Inflammatory macrophage treated with lipopolysaccharide for 1 hour (primary cell): ENCODE measurements around the gene PCDHB12.
"Not testable (repeated sequence)": the region's sequence is repeated elsewhere in the genome, so short reads cannot be mapped to it uniquely, and the experiment has no call there.

Source experiments
- DNase-seq, 2 donors: peaks; one replicate each; pipeline ENCODE4 v3.0.0-alpha.2; 2020 to 2022

The PCDHB12 gene

DNA sequence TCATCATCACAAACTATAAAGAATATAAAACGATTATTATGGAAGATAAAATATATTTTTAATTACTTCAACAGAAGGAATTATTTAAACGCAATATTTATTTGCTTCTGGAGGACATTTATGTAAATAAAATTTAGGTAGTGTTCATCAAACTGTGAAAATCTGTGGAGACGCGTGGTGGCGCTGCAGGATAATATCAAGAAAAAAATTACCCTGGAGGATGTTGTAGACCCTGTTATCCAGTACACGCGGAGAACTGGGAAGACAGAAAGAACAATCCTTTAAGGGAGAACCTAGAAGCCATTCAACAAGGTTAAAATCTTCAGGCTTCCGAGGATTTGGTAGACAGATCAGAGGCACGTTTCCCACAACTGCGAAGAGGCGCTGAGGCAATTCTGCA lies at the start of gene PCDHB12:
PCDHB12 (plus strand) TSS at position 242 of the 400 bp plus-strand sequence. CDS start 189 bp downstream, outside the sequence.
- no peak for DNase-seq

GRCh38 chr5:141172381-141173204 lies 35.9 kb upstream of the PCDHB12 start, which contains the start of gene PCDHB7:
Gene PCDHB7, plus strand, starts transcription at chr5:141172644. Its CDS starts 192 bp downstream, at chr5:141172836.
- no peak for DNase-seq

DNA sequence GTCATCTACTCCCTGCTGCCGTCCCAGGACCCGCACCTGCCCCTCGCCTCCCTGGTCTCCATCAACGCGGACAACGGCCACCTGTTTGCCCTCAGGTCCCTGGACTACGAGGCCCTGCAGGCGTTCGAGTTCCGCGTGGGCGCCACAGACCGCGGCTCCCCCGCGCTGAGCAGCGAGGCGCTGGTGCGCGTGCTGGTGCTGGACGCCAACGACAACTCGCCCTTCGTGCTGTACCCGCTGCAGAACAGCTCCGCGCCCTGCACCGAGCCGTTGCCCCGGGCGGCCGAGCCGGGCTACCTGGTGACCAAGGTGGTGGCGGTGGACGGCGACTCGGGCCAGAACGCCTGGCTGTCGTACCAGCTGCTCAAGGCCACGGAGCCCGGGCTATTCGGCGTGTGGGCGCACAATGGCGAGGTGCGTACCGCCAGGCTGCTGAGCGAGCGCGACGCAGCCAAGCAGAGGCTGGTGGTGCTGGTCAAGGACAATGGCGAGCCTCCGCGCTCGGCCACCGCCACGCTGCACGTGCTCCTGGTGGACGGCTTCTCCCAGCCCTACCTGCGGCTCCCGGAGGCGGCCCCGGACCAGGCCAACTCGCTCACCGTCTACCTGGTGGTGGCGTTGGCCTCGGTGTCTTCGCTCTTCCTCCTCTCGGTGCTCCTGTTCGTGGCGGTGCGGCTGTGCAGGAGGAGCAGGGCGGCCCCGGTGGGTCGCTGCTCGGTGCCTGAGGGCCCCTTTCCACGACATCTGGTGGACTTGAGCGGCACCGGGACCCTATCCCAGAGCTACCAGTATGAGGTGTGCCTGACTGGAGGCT lies 34.0 kb upstream of the PCDHB12 start:
- DNase-seq, result not testable (repeated sequence)

DNA sequence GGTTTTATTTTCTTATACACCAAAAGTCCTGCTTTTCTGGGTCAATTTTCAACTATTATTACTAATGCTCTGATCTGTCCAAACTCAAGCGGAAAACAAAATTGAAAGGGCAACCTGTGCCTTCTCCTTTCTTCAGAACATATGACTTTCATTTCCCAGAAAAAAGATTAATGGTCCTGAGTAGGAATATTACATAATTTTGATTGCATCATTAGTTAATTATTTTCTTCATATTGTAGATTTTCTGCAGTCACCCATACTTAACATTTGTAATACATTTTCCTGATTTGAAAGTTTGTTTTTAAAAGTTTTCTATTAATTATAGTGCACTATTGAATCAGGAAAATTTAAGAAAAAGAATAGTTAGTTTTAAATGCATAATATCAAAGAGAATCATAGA lies 32.6 kb upstream of the PCDHB12 start:
- DNase-seq, result no peak

GRCh38 chr5:141177577-141178191 lies 30.8 kb upstream of the PCDHB12 start, which contains the start of gene PCDHB8:
Gene PCDHB8, plus strand, starts transcription at chr5:141177790. Its CDS starts 245 bp downstream, at chr5:141178035.
- not testable (repeated sequence) for DNase-seq

DNA sequence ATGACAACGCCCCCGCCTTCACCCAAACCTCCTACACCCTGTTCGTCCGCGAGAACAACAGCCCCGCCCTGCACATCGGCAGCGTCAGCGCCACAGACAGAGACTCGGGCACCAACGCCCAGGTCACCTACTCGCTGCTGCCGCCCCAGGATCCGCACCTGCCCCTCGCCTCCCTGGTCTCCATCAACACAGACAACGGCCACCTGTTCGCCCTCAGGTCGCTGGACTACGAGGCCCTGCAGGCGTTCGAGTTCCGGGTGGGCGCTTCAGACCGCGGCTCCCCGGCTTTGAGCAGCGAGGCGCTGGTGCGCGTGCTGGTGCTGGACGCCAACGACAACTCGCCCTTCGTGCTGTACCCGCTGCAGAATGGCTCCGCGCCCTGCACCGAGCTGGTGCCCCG lies 29.1 kb upstream of the PCDHB12 start:
- DNase-seq, result not testable (repeated sequence)

DNA sequence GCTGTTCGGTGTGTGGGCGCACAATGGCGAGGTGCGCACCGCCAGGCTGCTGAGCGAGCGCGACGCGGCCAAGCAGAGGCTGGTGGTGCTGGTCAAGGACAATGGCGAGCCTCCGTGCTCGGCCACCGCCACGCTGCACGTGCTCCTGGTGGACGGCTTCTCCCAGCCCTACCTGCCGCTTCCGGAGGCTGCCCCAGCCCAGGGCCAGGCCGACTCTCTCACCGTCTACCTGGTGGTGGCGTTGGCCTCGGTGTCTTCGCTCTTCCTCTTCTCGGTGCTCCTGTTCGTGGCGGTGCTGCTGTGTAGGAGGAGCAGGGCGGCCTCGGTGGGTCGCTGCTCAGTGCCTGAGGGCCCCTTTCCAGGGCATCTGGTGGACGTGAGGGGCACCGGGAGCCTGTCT lies 28.6 kb upstream of the PCDHB12 start:
- DNase-seq, result not testable (repeated sequence)

DNA sequence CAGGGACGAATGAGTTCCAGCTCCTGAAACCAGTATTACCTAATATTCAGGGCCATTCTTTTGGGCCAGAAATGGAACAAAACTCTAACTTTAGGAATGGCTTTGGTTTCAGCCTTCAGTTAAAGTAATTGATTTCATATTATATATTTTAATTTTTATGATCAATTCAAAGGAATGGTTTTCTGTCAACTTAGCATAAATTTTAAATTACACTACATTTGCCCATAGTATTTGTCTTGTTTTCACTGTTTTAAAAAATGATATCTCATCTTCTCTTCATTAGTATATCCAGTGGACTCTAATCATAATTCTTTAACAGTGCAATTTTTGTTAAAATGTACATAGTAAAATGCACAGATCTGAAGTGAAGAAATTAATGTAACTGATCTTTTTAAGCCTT lies 28.2 kb upstream of the PCDHB12 start:
- DNase-seq, result no peak

GRCh38 chr5:141182248-141182647 lies 26.3 kb upstream of the PCDHB12 start, which contains the start of gene PCDHB16:
Gene PCDHB16, plus strand, starts transcription at chr5:141182387. Its CDS starts 173 bp downstream, at chr5:141182560.
- no peak for DNase-seq

- DNase-seq, result not testable (repeated sequence)
Measured at GRCh38 chr5:141184117-141184855, 24.2 kb upstream of the PCDHB12 start.

- no peak for DNase-seq
Measured at GRCh38 chr5:141186897-141187512, 21.5 kb upstream of the PCDHB12 start, which contains the start of gene PCDHB9. Gene PCDHB9, plus strand, starts transcription at chr5:141187161. Its CDS starts 158 bp downstream, at chr5:141187319.

GRCh38 chr5:141188682-141189081 lies 19.8 kb upstream of the PCDHB12 start:
- DNase-seq, result not testable (repeated sequence)

DNA sequence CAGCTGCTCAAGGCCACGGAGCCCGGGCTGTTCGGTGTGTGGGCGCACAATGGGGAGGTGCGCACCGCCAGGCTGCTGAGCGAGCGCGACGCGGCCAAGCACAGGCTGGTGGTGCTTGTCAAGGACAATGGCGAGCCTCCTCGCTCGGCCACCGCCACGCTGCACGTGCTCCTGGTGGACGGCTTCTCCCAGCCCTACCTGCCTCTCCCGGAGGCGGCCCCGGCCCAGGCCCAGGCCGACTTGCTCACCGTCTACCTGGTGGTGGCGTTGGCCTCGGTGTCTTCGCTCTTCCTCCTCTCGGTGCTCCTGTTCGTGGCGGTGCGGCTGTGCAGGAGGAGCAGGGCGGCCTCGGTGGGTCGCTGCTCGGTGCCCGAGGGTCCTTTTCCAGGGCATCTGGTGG lies 19.4 kb upstream of the PCDHB12 start:
- DNase-seq, result not testable (repeated sequence)

DNA sequence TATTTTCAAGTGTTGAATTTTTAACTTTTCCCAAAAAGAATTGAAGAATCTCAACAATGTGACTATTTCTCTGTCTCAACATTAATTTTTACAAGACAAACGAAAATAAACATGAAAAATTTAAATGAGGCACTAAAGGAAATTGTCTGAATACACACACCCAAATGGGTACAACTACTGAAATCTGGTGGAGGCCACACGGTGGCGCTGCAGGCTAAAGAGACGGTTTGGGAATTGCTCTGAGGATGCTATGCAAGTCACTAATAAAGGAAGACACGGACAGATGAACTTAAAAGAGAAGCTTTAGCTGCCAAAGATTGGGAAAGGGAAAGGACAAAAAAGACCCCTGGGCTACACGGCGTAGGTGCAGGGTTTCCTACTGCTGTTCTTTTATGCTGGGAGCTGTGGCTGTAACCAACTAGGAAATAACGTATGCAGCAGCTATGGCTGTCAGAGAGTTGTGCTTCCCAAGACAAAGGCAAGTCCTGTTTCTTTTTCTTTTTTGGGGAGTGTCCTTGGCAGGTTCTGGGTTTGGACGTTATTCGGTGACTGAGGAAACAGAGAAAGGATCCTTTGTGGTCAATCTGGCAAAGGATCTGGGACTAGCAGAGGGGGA lies 16.3 kb upstream of the PCDHB12 start, which contains the start of gene PCDHB10:
PCDHB10 (plus strand) TSS at position 244 of the 616 bp plus-strand sequence; CDS start at position 444, 200 bp downstream.
- peak in 1 of 2 donors; percentile 2 for DNase-seq

GRCh38 chr5:141194332-141194731 lies 14.2 kb upstream of the PCDHB12 start:
- not testable (repeated sequence) for DNase-seq

- DNase-seq, result no peak
Measured at GRCh38 chr5:141196363-141196762, 12.2 kb upstream of the PCDHB12 start.

GRCh38 chr5:141199359-141200235 lies 8.9 kb upstream of the PCDHB12 start, which contains the start of gene PCDHB11:
Gene PCDHB11, plus strand, starts transcription at chr5:141199627. Its CDS starts 148 bp downstream, at chr5:141199775.
- DNase-seq, result no peak

DNA sequence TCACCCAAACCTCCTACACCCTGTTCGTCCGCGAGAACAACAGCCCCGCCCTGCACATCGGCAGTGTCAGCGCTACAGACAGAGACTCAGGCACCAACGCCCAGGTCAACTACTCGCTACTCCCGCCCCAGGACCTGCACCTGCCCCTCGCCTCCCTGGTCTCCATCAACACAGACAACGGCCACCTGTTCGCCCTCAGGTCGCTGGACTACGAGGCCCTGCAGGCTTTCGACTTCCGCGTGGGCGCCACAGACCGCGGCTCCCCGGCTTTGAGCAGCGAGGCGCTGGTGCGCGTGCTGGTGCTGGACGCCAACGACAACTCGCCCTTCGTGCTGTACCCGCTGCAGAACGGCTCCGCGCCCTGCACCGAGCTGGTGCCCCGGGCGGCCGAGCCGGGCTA lies 7.4 kb upstream of the PCDHB12 start:
- DNase-seq, result not testable (repeated sequence)

DNA sequence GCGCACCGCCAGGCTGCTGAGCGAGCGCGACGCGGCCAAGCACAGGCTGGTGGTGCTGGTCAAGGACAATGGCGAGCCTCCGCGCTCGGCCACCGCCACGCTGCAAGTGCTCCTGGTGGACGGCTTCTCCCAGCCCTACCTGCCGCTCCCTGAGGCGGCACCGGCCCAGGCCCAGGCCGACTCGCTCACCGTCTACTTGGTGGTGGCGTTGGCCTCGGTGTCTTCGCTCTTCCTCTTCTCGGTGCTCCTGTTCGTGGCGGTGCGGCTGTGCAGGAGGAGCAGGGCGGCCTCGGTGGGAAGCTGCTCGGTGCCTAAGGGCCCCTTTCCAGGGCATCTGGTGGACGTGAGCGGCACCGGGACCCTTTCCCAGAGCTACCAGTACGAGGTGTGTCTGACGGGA lies 6.9 kb upstream of the PCDHB12 start:
- not testable (repeated sequence) for DNase-seq

- not testable (repeated sequence) for DNase-seq
Measured at GRCh38 chr5:141210281-141210680, 1.8 kb downstream of the PCDHB12 start.
